ENCODE measurements around the gene TOMM7. TPM values are rescaled to one million over a fixed set of nuclear protein-coding genes. Genes with fewer than 3 reads are reported as not detected.

Gene TOMM7
- 295 TPM for total RNA-seq (2021; ENCODE audit: unreplicated experiment)
- polyA plus RNA-seq (2012; ENCODE audit: insufficient read length): 833 TPM
- percentile 93 among the genes with signal in this experiment for Bru-seq, nascent RNA
- BruChase-seq, experiment 1, labeled RNA remaining after a 2-hour chase: percentile 81 among the genes with signal in this experiment
- BruChase-seq, experiment 2, labeled RNA remaining after a 6-hour chase: percentile 79 among the genes with signal in this experiment
- long read RNA-seq, transcript TOMM7-201 (3 exons, 778 nt): major isoform, 120 of 143 reads
- long read RNA-seq, partial matches to known transcripts: 15 of 143 reads
- long read RNA-seq, other reads (novel, unspliced or antisense): 4 of 143 reads

GRCh38 chr7:22822486-22823141 is at the start of gene TOMM7:
TSS of gene TOMM7 (minus strand) at chr7:22822849. CDS start at chr7:22822779, 70 bp downstream.
- peak within 1 kb of the TSS; percentile 81 to 100 for H3K4me3 ChIP-seq (ENCODE audit: low read depth in 2 of 2, low read length in 2 of 2)
- in situ Hi-C loops (cut with HindIII; ENCODE audit: low pct_unique_long_range_greater_than_20kb, low sequenced_read_pairs) (no loop called here), intact Hi-C loops (cut with micrococcal nuclease; ENCODE audit: unreplicated experiment) (loop anchor here (5.0 kb wide), 1 partner anchor 260 kb away; no protein-coding TSS in a partner anchor)
- TF ChIP-seq SIN3A (IDR thresholded peaks at IDR 0.05; ENCODE audit: borderline replicate concordance, insufficient read depth, low read depth, low read length) (0 out of 2 replicates have a peak, but pooled peaks have one; percentile 80), TCF7L2 (IDR thresholded peaks at IDR 0.05; ENCODE audit: low read depth, low read length) (peak; percentile 85), POLR2AphosphoS5 (IDR thresholded peaks at IDR 0.05; ENCODE audit: low read depth, low read length) (peak; percentile 98), REST (IDR thresholded peaks at IDR 0.05; ENCODE audit: insufficient read depth in 1 of 2, low read depth in 2 of 2, low read length in 1 of 2) (peak in 1 of 2 experiments; percentile 45; a peak in 1 of 4 replicates), CTCF (IDR thresholded peaks at IDR 0.05) (peak; percentile 46)
- POLR2A ChIA-PET: interaction anchor here (0.5 kb wide), 1 partner anchor 309 kb away, joined by 3 read pairs; no protein-coding TSS in a partner anchor
- H3K27me3 ChIP-seq (ENCODE audit: control insufficient read depth, insufficient read depth, low read length): no peaks in the 10 kb centered on the region
- DNase-seq (ENCODE audit: low read depth, low spot score) (peak; percentile 98), ATAC-seq (peak; percentile 93)
- peaks cover 4% of the 10 kb centered on the region; the same call in 1 of the 2 replicates for H3K36me3 ChIP-seq (ENCODE audit: control insufficient read depth, insufficient read depth, low read length)
- no peaks in the 10 kb centered on the region for H3K9me3 ChIP-seq (ENCODE audit: control insufficient read depth, insufficient read depth, low read depth, low read length)
- H3K4me1 ChIP-seq (ENCODE audit: control insufficient read depth, insufficient read depth, low read length): peaks cover 18% of the 10 kb centered on the region
- no TSS peak for BruUV-seq (replicated peaks)
- H3K27ac ChIP-seq (ENCODE audit: low read length): peak within 1 kb of the TSS; percentile 97
- CTCF ChIA-PET: interaction anchor here (1.0 kb wide), 1 partner anchor 261 kb away, joined by 4 read pairs; no protein-coding TSS in a partner anchor

GRCh38 chr7:22872096-22872807 is 49.6 kb upstream of the TOMM7 start:
- 0 out of 2 replicates have a peak, but pooled peaks have one; percentile 46 for ATAC-seq
- ChIA-PET CTCF (no interaction called here), POLR2A (no interaction called here)

More at GRCh38 chr7:22872096-22872807, 49.6 kb upstream of the TOMM7 start:
- Histone ChIP-seq H3K4me1 (ENCODE audit: control insufficient read depth, insufficient read depth, low read length) (no peaks in the 10 kb centered on the region), H3K4me3 (ENCODE audit: low read depth in 2 of 2, low read length in 2 of 2) (no peak overlapping the region), H3K9me3 (ENCODE audit: control insufficient read depth, insufficient read depth, low read depth, low read length) (no peaks in the 10 kb centered on the region), H3K27me3 (ENCODE audit: control insufficient read depth, insufficient read depth, low read length) (no peaks in the 10 kb centered on the region), H3K36me3 (ENCODE audit: control insufficient read depth, insufficient read depth, low read length) (no peaks in the 10 kb centered on the region), H3K27ac (ENCODE audit: low read length) (no peak overlapping the region)
- in situ Hi-C loops (cut with HindIII; ENCODE audit: low pct_unique_long_range_greater_than_20kb, low sequenced_read_pairs) (no loop called here), intact Hi-C loops (cut with micrococcal nuclease; ENCODE audit: unreplicated experiment) (no loop called here)
- BruUV-seq (replicated peaks): no TSS peak
- TF ChIP-seq SIN3A (IDR thresholded peaks at IDR 0.05; ENCODE audit: borderline replicate concordance, insufficient read depth, low read depth, low read length): no peak
- TF ChIP-seq TCF7L2 (IDR thresholded peaks at IDR 0.05; ENCODE audit: low read depth, low read length): no peak
- TF ChIP-seq CTCF (IDR thresholded peaks at IDR 0.05): no peak
- no peak for TF ChIP-seq POLR2AphosphoS5 (IDR thresholded peaks at IDR 0.05; ENCODE audit: low read depth, low read length)
- TF ChIP-seq REST (IDR thresholded peaks at IDR 0.05; ENCODE audit: insufficient read depth in 1 of 2, low read depth in 2 of 2, low read length in 1 of 2): no peak
- no peak for DNase-seq (ENCODE audit: low read depth, low spot score)

Data from Panc1 (cell line).